ENCODE data around the gene ABCC4.
"Not testable (repeated sequence)": the region's sequence is repeated elsewhere in the genome, so short reads cannot be mapped to it uniquely, and the experiment has no call there.

ABCC4 gene

DNA sequence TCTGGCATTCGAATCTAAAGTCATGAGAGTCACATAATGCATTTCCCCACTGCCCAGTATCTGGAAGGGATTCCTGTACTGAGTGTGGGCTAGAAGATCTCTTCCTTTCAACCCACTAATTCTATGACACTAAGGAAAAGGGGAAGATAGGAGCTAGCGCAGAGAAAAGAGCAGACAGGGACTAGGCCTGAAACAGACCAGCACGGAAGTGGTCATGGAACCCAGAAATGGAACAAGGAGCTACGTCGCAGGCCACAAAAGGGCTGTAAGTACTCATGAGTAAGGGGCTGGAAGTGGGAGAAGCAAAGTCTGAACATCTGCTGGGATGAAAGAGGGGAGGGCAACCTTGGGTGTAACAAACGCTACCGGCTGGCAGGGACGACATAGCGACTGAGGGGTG, 8.6 kb downstream of the ABCC4 start:
- no peak for DNase-seq (ENCODE audit: low read depth)
- no peak overlapping the region for H3K4me3 ChIP-seq (ENCODE audit: control insufficient read depth, low read depth, low read length)
- TF ChIP-seq, protein P1, sequence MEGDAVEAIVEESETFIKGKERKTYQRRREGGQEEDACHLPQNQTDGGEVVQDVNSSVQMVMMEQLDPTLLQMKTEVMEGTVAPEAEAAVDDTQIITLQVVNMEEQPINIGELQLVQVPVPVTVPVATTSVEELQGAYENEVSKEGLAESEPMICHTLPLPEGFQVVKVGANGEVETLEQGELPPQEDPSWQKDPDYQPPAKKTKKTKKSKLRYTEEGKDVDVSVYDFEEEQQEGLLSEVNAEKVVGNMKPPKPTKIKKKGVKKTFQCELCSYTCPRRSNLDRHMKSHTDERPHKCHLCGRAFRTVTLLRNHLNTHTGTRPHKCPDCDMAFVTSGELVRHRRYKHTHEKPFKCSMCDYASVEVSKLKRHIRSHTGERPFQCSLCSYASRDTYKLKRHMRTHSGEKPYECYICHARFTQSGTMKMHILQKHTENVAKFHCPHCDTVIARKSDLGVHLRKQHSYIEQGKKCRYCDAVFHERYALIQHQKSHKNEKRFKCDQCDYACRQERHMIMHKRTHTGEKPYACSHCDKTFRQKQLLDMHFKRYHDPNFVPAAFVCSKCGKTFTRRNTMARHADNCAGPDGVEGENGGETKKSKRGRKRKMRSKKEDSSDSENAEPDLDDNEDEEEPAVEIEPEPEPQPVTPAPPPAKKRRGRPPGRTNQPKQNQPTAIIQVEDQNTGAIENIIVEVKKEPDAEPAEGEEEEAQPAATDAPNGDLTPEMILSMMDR (IDR thresholded peaks at IDR 0.05; ENCODE audit: control insufficient read depth, insufficient read depth, low read depth, low read length, missing control alignments) = no peak

DNA sequence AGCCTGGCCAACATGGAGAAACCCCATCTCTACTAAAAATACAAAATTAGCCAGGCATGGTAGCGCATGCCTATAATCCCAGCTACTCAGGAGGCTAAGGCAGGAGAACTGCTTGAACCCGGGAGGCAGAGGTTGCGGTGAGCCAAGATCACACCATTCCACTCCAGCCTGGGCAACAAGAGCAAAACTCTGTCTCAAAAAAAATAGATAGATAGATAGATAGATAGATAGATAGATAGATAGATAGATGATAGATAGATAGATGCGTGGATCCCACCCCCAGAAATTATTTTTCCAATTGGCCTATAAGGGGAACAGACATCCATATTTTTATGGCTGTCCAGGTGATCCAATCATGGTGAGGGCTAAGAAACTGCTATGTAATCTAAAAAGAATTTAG, 11.3 kb downstream of the ABCC4 start:
- not testable (repeated sequence) for DNase-seq (ENCODE audit: low read depth); H3K4me3 ChIP-seq (ENCODE audit: control insufficient read depth, low read depth, low read length)

DNA sequence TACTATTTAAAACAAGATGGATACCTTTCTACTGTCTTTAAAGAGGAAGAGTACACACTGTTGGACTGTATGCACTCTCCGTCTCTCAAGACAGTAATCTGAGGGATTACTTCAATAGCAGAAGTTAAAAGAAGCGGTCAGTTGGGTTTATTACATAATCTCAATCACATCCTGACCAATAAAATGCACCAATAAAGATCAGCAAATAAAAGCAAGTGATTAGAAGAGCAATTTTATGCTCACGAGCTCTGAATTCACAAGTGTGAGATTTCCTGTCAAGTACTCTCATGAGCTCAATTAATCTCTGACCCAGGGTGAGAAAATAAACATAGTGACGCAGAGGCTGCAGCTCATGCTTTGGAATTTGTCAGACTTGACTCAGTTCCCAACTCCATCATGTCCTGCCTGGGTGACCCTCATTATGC, 12.2 kb downstream of the ABCC4 start:
- TF ChIP-seq, protein P1 (IDR thresholded peaks at IDR 0.05; ENCODE audit: control insufficient read depth, insufficient read depth, low read depth, low read length, missing control alignments) = no peak
- DNase-seq (ENCODE audit: low read depth) = no peak
- H3K4me3 ChIP-seq (ENCODE audit: control insufficient read depth, low read depth, low read length) = no peak overlapping the region

DNA sequence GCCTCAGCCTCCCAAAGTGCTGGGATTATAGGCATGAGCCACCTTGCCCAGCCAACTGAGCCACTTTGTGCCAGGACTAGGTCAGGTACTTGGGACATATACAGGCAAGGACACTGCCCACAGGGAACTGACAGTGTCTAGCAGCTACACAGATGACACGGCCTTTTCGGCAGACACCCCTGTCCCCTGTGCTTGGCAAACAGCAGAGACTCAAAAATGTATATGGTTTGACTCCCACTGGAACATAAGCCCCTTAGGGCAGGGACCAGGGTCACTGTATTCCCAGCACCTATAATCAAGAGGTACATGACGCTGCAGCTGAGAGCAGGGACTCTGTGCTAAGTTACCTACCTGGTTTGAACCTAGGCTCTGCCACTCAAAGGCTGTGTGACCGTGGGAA, 16.8 kb downstream of the ABCC4 start:
- no peak overlapping the region for H3K4me3 ChIP-seq (ENCODE audit: control insufficient read depth, low read depth, low read length)
- no peak for DNase-seq (ENCODE audit: low read depth)
- TF ChIP-seq, protein P1 (IDR thresholded peaks at IDR 0.05; ENCODE audit: control insufficient read depth, insufficient read depth, low read depth, low read length, missing control alignments) = no peak

DNA sequence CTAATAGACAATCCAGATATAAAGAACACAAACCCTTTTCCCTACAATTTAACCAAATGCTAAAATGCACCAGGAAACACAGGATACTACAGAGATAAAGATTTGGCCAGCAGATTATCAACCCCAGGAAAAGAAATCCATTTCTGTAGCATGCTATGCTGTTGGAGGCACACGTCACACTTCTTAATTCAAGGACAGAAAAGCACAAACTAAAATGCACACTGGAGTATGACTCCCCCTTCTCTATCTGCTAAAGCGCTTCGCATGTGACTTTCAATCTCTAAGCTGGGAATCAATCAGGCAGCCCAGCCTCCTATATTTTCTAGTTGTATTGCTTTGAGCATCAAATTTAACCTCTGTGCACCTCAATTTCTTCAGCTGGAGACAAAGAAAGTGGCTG, 22.2 kb downstream of the ABCC4 start:
- H3K4me3 ChIP-seq (ENCODE audit: control insufficient read depth, low read depth, low read length) = no peak overlapping the region
- DNase-seq (ENCODE audit: low read depth) = no peak
- TF ChIP-seq, protein P1 (IDR thresholded peaks at IDR 0.05; ENCODE audit: control insufficient read depth, insufficient read depth, low read depth, low read length, missing control alignments) = no peak

DNA sequence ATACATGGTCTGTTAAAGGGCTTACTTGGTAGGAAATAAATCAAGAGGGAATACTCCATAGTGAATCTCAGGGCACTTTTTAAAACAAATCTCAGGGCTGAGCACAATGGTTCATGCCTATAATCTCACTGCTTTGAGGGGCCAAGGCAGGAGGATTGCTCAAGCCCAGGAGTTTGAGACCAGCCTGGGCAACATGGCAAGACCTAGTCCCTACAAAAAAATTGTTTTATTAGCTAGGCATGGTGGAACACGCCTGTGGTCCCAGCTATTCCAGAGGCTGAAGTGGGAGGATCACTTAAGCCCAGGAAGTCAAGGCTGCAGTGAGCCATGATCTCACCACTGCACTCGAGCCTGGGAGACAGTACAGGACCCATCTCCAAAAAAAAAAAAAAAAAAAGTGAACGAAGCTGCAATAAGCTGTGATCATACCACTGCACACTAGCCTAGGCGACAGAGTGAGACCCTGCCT, 25.2 kb downstream of the ABCC4 start:
- no peak overlapping the region for H3K4me3 ChIP-seq (ENCODE audit: control insufficient read depth, low read depth, low read length)
- DNase-seq (ENCODE audit: low read depth) = no peak
- TF ChIP-seq, protein P1 (IDR thresholded peaks at IDR 0.05; ENCODE audit: control insufficient read depth, insufficient read depth, low read depth, low read length, missing control alignments) = no peak

DNA sequence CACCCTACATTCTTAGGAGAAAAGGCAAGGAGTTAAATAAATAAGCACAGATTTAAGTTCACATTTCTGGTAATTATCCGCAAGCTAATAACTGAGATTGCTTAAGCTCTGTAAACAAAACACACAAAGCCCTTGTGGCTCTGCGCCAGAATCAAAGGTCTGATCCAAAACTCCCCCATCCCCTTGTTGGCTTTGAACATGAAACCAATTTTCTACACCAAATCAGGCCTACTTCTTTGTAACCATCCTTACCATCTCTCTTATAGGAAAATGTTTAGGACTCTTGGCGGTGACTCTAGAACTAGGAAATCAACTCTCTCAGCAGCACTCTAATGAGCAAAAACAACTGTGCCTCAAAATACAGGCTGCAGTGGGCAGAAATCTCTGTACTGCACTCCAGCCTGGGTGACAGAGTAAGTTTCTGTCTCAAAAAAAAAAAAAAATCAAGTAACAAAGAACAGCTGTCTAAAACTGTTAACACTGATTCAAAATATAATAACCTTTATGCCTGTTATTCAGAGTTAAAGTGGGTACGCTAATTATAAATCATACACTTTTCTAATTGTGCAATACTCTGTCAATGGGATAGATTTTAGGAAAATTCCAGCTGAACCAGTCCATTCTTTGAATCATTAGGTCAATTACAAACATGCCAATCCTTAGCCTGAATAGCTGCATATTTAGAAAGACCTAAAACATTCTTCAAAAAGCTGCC, 25.8 kb downstream of the ABCC4 start:
- TF ChIP-seq, protein P1 (IDR thresholded peaks at IDR 0.05; ENCODE audit: control insufficient read depth, insufficient read depth, low read depth, low read length, missing control alignments) = no peak
- no peak overlapping the region for H3K4me3 ChIP-seq (ENCODE audit: control insufficient read depth, low read depth, low read length)
- DNase-seq (ENCODE audit: low read depth) = no peak

DNA sequence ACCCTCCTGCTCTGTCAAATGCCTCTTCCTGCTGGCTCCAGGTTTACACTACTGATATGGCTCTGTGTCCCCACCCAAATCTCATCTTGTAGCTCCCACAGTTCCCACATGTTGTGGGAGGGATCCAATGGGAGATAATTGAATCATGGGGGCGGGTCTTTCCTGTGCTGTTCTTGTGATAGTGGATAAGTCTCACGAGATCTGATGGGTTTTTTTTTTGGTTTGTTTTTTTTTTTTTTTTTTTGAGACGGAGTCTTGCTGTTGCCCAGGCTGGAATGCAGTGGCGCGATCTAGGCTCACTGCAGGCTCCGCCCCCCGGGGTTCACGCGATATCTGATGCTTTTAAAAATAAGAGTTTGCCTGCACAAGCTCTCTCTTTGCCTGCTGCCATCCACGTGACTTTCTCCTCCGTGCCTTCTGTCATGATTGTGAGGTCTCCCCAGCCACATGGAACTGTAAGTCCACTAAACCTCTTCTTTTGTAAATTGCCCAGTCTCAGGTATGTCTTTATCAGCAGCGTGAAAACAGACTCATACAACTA, 27.6 kb downstream of the ABCC4 start:
- not testable (repeated sequence) for H3K4me3 ChIP-seq (ENCODE audit: control insufficient read depth, low read depth, low read length); DNase-seq (ENCODE audit: low read depth)

DNA sequence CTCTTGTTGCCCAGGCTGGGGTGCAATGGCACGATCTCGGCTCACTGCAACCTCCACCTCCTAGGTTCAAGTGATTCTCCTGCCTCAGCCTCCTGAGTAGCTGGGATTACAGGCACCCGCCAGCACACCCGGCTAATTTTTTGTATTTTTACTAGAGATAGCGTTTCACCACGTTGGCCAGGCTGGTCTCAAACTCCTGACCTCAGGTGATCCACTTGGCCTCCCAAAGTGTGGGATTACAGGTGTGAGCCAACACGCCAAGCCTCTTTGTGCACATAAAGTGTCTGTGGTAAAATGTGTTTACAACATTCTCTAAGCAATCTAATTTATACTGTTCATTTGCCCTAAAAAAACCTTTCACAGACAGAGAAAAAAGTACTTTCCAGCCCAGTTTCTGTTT, 29.2 kb downstream of the ABCC4 start:
- DNase-seq (ENCODE audit: low read depth); H3K4me3 ChIP-seq (ENCODE audit: control insufficient read depth, low read depth, low read length): not testable (repeated sequence)

Data from AG09309 (cell line).